Sigmoid colon (tissue), 4 donors: Measurements from ENCODE around the gene RRP36.

Experiments
- EP300 ChIP-seq, 4 donors: sonication (generic); formaldehyde crosslinking; IDR thresholded peaks; one replicate each; pipeline ENCODE4 v1.6.1; 2017; ENCODE audit warnings: antibody characterized with exemption in 4 of 4
- POLR2AphosphoS5 ChIP-seq, 4 donors: sonication (generic); formaldehyde crosslinking; IDR thresholded peaks; one replicate each; pipeline ENCODE4 v1.6.1; 2017; ENCODE audit warnings: antibody characterized with exemption in 4 of 4
- TF ChIP-seq, protein P1 (sequence below), 4 experiments: fragments of 450-650 bp in 3 of 4; fragments of 200-600 bp in 1 of 4; IDR thresholded peaks; one replicate each; pipeline ENCODE4 v1.5.1; 2016 to 2019; ENCODE audit warnings: antibody characterized with exemption in 4 of 4, mild to moderate bottlenecking in 3 of 4, moderate library complexity in 2 of 4

- TF ChIP-seq POLR2AphosphoS5 (IDR thresholded peaks at IDR 0.05) (no peak), EP300 (IDR thresholded peaks at IDR 0.05) (no peak)
- TF ChIP-seq, protein P1, sequence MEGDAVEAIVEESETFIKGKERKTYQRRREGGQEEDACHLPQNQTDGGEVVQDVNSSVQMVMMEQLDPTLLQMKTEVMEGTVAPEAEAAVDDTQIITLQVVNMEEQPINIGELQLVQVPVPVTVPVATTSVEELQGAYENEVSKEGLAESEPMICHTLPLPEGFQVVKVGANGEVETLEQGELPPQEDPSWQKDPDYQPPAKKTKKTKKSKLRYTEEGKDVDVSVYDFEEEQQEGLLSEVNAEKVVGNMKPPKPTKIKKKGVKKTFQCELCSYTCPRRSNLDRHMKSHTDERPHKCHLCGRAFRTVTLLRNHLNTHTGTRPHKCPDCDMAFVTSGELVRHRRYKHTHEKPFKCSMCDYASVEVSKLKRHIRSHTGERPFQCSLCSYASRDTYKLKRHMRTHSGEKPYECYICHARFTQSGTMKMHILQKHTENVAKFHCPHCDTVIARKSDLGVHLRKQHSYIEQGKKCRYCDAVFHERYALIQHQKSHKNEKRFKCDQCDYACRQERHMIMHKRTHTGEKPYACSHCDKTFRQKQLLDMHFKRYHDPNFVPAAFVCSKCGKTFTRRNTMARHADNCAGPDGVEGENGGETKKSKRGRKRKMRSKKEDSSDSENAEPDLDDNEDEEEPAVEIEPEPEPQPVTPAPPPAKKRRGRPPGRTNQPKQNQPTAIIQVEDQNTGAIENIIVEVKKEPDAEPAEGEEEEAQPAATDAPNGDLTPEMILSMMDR (IDR thresholded peaks at IDR 0.05), result no peak
Observed at GRCh38 chr6:43019152-43019551, 2.3 kb upstream of the RRP36 start.
